ENCODE data around the gene ARMC12. TPM values are rescaled to one million over a fixed set of nuclear protein-coding genes. Genes with fewer than 3 reads are reported as not detected.

The ARMC12 gene
- total and polyA plus RNA-seq, 11 donors: 0.19 to 0.72 (median 0.27) TPM; not detected in 6

- H3K9me3 ChIP-seq: peaks cover 0 to 14% (median 0%) of the 10 kb centered on the region in 12 donors
- TF ChIP-seq CTCF (IDR thresholded peaks at IDR 0.05) (no peak), POLR2A (IDR thresholded peaks at IDR 0.05) (no peak)
- 92 to 94% (median 93%) methylated on average over 3 of the region's 3 CpGs for WGBS, 4 donors
- H3K4me3 ChIP-seq: no peak overlapping the region
- H3K27me3 ChIP-seq: no peaks in the 10 kb centered on the region
- no peak for ATAC-seq
- H3K27ac ChIP-seq: no peak overlapping the region
- no peak for DNase-seq
- intact Hi-C loops (cut with DNase I): loop anchor here in 1 of 10 donors (2.0 kb wide), 1 partner anchor 16 kb away; no protein-coding TSS in a partner anchor
- no peaks in the 10 kb centered on the region for H3K36me3 ChIP-seq
- H3K4me1 ChIP-seq: no peaks in the 10 kb centered on the region
Measured at GRCh38 chr6:35698858-35699257, 38.0 kb upstream of the ARMC12 start.

GRCh38 chr6:35703554-35703953, 33.3 kb upstream of the ARMC12 start:
- TF ChIP-seq POLR2A (IDR thresholded peaks at IDR 0.05) (no peak), CTCF (IDR thresholded peaks at IDR 0.05) (no peak)
- no peaks in the 10 kb centered on the region for H3K27me3 ChIP-seq
- intact Hi-C loops (cut with DNase I): no loop called here
- H3K4me1 ChIP-seq: peaks cover 0 to 7% (median 0%) of the 10 kb centered on the region in 12 donors
- no peak overlapping the region for H3K27ac ChIP-seq
- DNase-seq (no peak), ATAC-seq (no peak)
- H3K4me3 ChIP-seq: no peak overlapping the region
- no peaks in the 10 kb centered on the region for H3K36me3 ChIP-seq
- peaks cover 0 to 9% (median 0%) of the 10 kb centered on the region in 12 donors for H3K9me3 ChIP-seq

- Histone ChIP-seq H3K36me3 (no peaks in the 10 kb centered on the region), H3K27me3 (no peaks in the 10 kb centered on the region), H3K4me3 (no peak overlapping the region), H3K27ac (no peak overlapping the region), H3K4me1 (peaks cover 0 to 7% (median 0%) of the 10 kb centered on the region in 12 donors), H3K9me3 (peaks cover 0 to 9% (median 0%) of the 10 kb centered on the region in 12 donors)
- no peak for TF ChIP-seq POLR2A (IDR thresholded peaks at IDR 0.05)
- no peak for TF ChIP-seq CTCF (IDR thresholded peaks at IDR 0.05)
- ATAC-seq (no peak), DNase-seq (no peak)
- 51 to 67% (median 57%) methylated on average over 3 of the region's 3 CpGs for WGBS, 4 donors
- intact Hi-C loops (cut with DNase I): no loop called here
Measured at GRCh38 chr6:35706468-35706867, 30.4 kb upstream of the ARMC12 start.

- intact Hi-C loops (cut with DNase I): no loop called here
- TF ChIP-seq POLR2A (IDR thresholded peaks at IDR 0.05) (no peak), CTCF (IDR thresholded peaks at IDR 0.05) (no peak)
- WGBS, 4 donors: 76 to 95% (median 86%) methylated on average over 4 of the region's 4 CpGs
- H3K9me3 ChIP-seq: peaks cover 0 to 9% (median 0%) of the 10 kb centered on the region in 12 donors
- H3K27ac ChIP-seq: no peak overlapping the region
- H3K4me3 ChIP-seq: no peak overlapping the region
- no peaks in the 10 kb centered on the region for H3K36me3 ChIP-seq
- DNase-seq (no peak), ATAC-seq (no peak)
- H3K27me3 ChIP-seq: no peaks in the 10 kb centered on the region
- peaks cover 0 to 7% (median 0%) of the 10 kb centered on the region in 12 donors for H3K4me1 ChIP-seq
Measured at GRCh38 chr6:35707714-35708407, 29.0 kb upstream of the ARMC12 start.

Data from heart left ventricle (tissue), 16 donors.